ENCODE measurements around the gene TRIP10. TPM values are rescaled to one million over a fixed set of nuclear protein-coding genes. Genes with fewer than 3 reads are reported as not detected.
"Not testable (repeated sequence)": the region's sequence is repeated elsewhere in the genome, so short reads cannot be mapped to it uniquely, and the experiment has no call there.

TRIP10 gene
- total RNA-seq, 1 experiment from 2014 or later: 49.7 TPM

GRCh38 chr19:6767357-6768235 is 28.1 kb downstream of the TRIP10 start, which contains the start of gene SH2D3A:
TSS of gene SH2D3A (minus strand) at chr19:6767435. CDS start at chr19:6763748, 3,687 bp downstream.
- no TSS peak for BruUV-seq (replicated peaks)
- peak within 1 kb of the TSS; percentile 76 for H3K4me3 Mint-ChIP-seq (ENCODE audit: unreplicated experiment)
- H3K36me3 Mint-ChIP-seq (ENCODE audit: insufficient read depth, unreplicated experiment): peaks cover 18% of the 10 kb centered on the region
- ChIA-PET CTCF (interaction anchor here (0.9 kb wide), 1 partner anchor 29 kb away, joined by 3 read pairs; no protein-coding TSS in a partner anchor), POLR2A (interaction anchor here (0.6 to 4.9 kb wide), 11 partner anchors 13 to 971 kb away, joined by 3 to 88 read pairs (median 7); partner anchors contain the start of genes C3, GPR108, SLC25A23 and TRIP10)
- H3K27me3 Mint-ChIP-seq (ENCODE audit: insufficient read depth, unreplicated experiment): no peaks in the 10 kb centered on the region
- peak within 1 kb of the TSS; percentile 74 for H3K27ac Mint-ChIP-seq (ENCODE audit: low read depth, unreplicated experiment)
- intact Hi-C loops (cut with micrococcal nuclease): loop anchor here (1.0 kb wide), 1 partner anchor 95 kb away; no protein-coding TSS in a partner anchor
- TF ChIP-seq CTCF (IDR thresholded peaks at IDR 0.05; ENCODE audit: unreplicated experiment): no peak
- no peaks in the 10 kb centered on the region for H3K9me3 Mint-ChIP-seq (ENCODE audit: unreplicated experiment)
- DNase-seq (ENCODE audit: unreplicated experiment): peak; percentile 96
- H3K4me1 Mint-ChIP-seq (ENCODE audit: insufficient read depth, unreplicated experiment): peaks cover 10% of the 10 kb centered on the region

GRCh38 chr19:6768236-6768785 is 28.8 kb downstream of the TRIP10 start:
- no peaks in the 10 kb centered on the region for H3K9me3 Mint-ChIP-seq (ENCODE audit: unreplicated experiment)
- H3K36me3 Mint-ChIP-seq (ENCODE audit: insufficient read depth, unreplicated experiment): peaks cover 11% of the 10 kb centered on the region
- DNase-seq (ENCODE audit: unreplicated experiment): no peak
- H3K27ac Mint-ChIP-seq (ENCODE audit: low read depth, unreplicated experiment): no peak overlapping the region
- ChIA-PET POLR2A (interaction anchor here (0.6 to 4.9 kb wide), 5 partner anchors 13 to 971 kb away, joined by 3 to 88 read pairs (median 25); partner anchors contain the start of genes C3, GPR108 and TRIP10), CTCF (interaction anchor here (0.6 to 1.3 kb wide), 5 partner anchors 12 to 669 kb away, joined by 3 to 4 read pairs (median 3); no protein-coding TSS in a partner anchor)
- BruUV-seq (replicated peaks): no TSS peak
- intact Hi-C loops (cut with micrococcal nuclease): no loop called here
- TF ChIP-seq CTCF (IDR thresholded peaks at IDR 0.05; ENCODE audit: unreplicated experiment): no peak
- H3K4me3 Mint-ChIP-seq (ENCODE audit: unreplicated experiment): peak overlapping the region; percentile 76
- no peaks in the 10 kb centered on the region for H3K27me3 Mint-ChIP-seq (ENCODE audit: insufficient read depth, unreplicated experiment)
- peaks cover 10% of the 10 kb centered on the region for H3K4me1 Mint-ChIP-seq (ENCODE audit: insufficient read depth, unreplicated experiment)

GRCh38 chr19:6769006-6769619 is 29.6 kb downstream of the TRIP10 start:
- peak; percentile 51 for DNase-seq (ENCODE audit: unreplicated experiment)
- Mint-ChIP-seq H3K4me3 (ENCODE audit: unreplicated experiment) (no peak overlapping the region), H3K9me3 (ENCODE audit: unreplicated experiment) (no peaks in the 10 kb centered on the region), H3K4me1 (ENCODE audit: insufficient read depth, unreplicated experiment) (peaks cover 10% of the 10 kb centered on the region), H3K27me3 (ENCODE audit: insufficient read depth, unreplicated experiment) (no peaks in the 10 kb centered on the region), H3K27ac (ENCODE audit: low read depth, unreplicated experiment) (no peak overlapping the region), H3K36me3 (ENCODE audit: insufficient read depth, unreplicated experiment) (peaks cover 7% of the 10 kb centered on the region)
- intact Hi-C loops (cut with micrococcal nuclease): loop anchor here (1.0 kb wide), 1 partner anchor 31 kb away; no protein-coding TSS in a partner anchor
- BruUV-seq (replicated peaks): no TSS peak
- ChIA-PET CTCF (interaction anchor here (0.6 to 1.3 kb wide), 6 partner anchors 11 to 668 kb away, joined by 3 to 4 read pairs (median 3); no protein-coding TSS in a partner anchor), POLR2A (interaction anchor here (3.6 to 4.9 kb wide), 2 partner anchors 31 to 94 kb away, joined by 32 to 88 read pairs; partner anchors contain the start of genes GPR108 and TRIP10)
- peak; percentile 25 for TF ChIP-seq CTCF (IDR thresholded peaks at IDR 0.05; ENCODE audit: unreplicated experiment)

GRCh38 chr19:6771648-6772027 is 32.2 kb downstream of the TRIP10 start:
- H3K4me1 Mint-ChIP-seq (ENCODE audit: insufficient read depth, unreplicated experiment); intact Hi-C loops (cut with micrococcal nuclease); H3K27ac Mint-ChIP-seq (ENCODE audit: low read depth, unreplicated experiment); POLR2A ChIA-PET; BruUV-seq (replicated peaks); H3K4me3 Mint-ChIP-seq (ENCODE audit: unreplicated experiment); H3K36me3 Mint-ChIP-seq (ENCODE audit: insufficient read depth, unreplicated experiment); DNase-seq (ENCODE audit: unreplicated experiment); H3K9me3 Mint-ChIP-seq (ENCODE audit: unreplicated experiment): not testable (repeated sequence)
- CTCF ChIA-PET: interaction anchor here (0.6 kb wide), 2 partner anchors 81 to 140 kb away, joined by 3 read pairs; no protein-coding TSS in a partner anchor
- peaks cover 12% of the 10 kb centered on the region for H3K27me3 Mint-ChIP-seq (ENCODE audit: insufficient read depth, unreplicated experiment)
